Measurements from ENCODE around the gene DPF3. TPM values are rescaled to one million over a fixed set of nuclear protein-coding genes. Genes with fewer than 3 reads are reported as not detected.

Gene DPF3
- total RNA-seq, 3 donors from 2014 or later (not counting 1 experiment from before 2014, with no cell fraction given): 1.4 to 1.8 (median 1.4) TPM

- Mint-ChIP-seq H3K4me3 (no peak overlapping the region), H3K4me1 (peaks cover 21 to 22% of the 10 kb centered on the region in 2 donors), H3K27me3 (ENCODE audit: low read depth in 2 of 2) (peaks cover 24 to 44% of the 10 kb centered on the region in 2 donors), H3K9me3 (no peaks in the 10 kb centered on the region), H3K27ac (no peak overlapping the region), H3K36me3 (no peaks in the 10 kb centered on the region)
- H3K4me3 ChIP-seq (ENCODE audit: low read length): no peak overlapping the region
- intact Hi-C loops (cut with micrococcal nuclease): no loop called here
- H3K36me3 ChIP-seq (ENCODE audit: control insufficient read depth, insufficient read depth, low read length): no peaks in the 10 kb centered on the region
- WGBS (ENCODE audit: insufficient coverage): 75% methylated on average over 5 of the region's 5 CpGs
- H3K9me3 ChIP-seq (ENCODE audit: control insufficient read depth, insufficient read depth, low read length): no peaks in the 10 kb centered on the region
- TF ChIP-seq CTCF (IDR thresholded peaks at IDR 0.05): no peak
- ATAC-seq (no peak), DNase-seq (no peak)
- H3K27me3 ChIP-seq (ENCODE audit: control insufficient read depth, insufficient read depth, low read length): peaks cover 16% of the 10 kb centered on the region
- no peak overlapping the region for H3K27ac ChIP-seq (ENCODE audit: low read length)
- H3K4me1 ChIP-seq (ENCODE audit: control insufficient read depth, insufficient read depth, low read length): peaks cover 22% of the 10 kb centered on the region
Observed at GRCh38 chr14:72889366-72889765, 4.5 kb downstream of the DPF3 start.

GRCh38 chr14:72888636-72889201, 5.2 kb downstream of the DPF3 start:
- ATAC-seq (no peak), DNase-seq (no peak)
- intact Hi-C loops (cut with micrococcal nuclease): no loop called here
- peaks cover 18 to 38% of the 10 kb centered on the region in 2 donors for H3K27me3 Mint-ChIP-seq (ENCODE audit: low read depth in 2 of 2)
- no peaks in the 10 kb centered on the region for H3K36me3 ChIP-seq (ENCODE audit: control insufficient read depth, insufficient read depth, low read length)
- H3K27ac ChIP-seq (ENCODE audit: low read length): no peak overlapping the region
- TF ChIP-seq CTCF (IDR thresholded peaks at IDR 0.05): no peak
- H3K4me3 Mint-ChIP-seq: no peak overlapping the region
- H3K9me3 Mint-ChIP-seq: no peaks in the 10 kb centered on the region
- H3K27ac Mint-ChIP-seq: no peak overlapping the region
- no peak overlapping the region for H3K4me3 ChIP-seq (ENCODE audit: low read length)
- 92% methylated on average over 1 of the region's 2 CpGs for WGBS (ENCODE audit: insufficient coverage)
- peaks cover 15% of the 10 kb centered on the region for H3K27me3 ChIP-seq (ENCODE audit: control insufficient read depth, insufficient read depth, low read length)
- no peaks in the 10 kb centered on the region for H3K9me3 ChIP-seq (ENCODE audit: control insufficient read depth, insufficient read depth, low read length)
- H3K36me3 Mint-ChIP-seq: no peaks in the 10 kb centered on the region
- H3K4me1 ChIP-seq (ENCODE audit: control insufficient read depth, insufficient read depth, low read length): peaks cover 26% of the 10 kb centered on the region
- peaks cover 20 to 21% of the 10 kb centered on the region in 2 donors for H3K4me1 Mint-ChIP-seq

GRCh38 chr14:72888192-72888591, 5.7 kb downstream of the DPF3 start:
- no peak overlapping the region for H3K4me3 ChIP-seq (ENCODE audit: low read length)
- intact Hi-C loops (cut with micrococcal nuclease): no loop called here
- H3K27me3 ChIP-seq (ENCODE audit: control insufficient read depth, insufficient read depth, low read length): peaks cover 15% of the 10 kb centered on the region

More at GRCh38 chr14:72888192-72888591, 5.7 kb downstream of the DPF3 start:
- Histone ChIP-seq H3K9me3 (ENCODE audit: control insufficient read depth, insufficient read depth, low read length) (no peaks in the 10 kb centered on the region), H3K36me3 (ENCODE audit: control insufficient read depth, insufficient read depth, low read length) (no peaks in the 10 kb centered on the region), H3K27ac (ENCODE audit: low read length) (no peak overlapping the region), H3K4me1 (ENCODE audit: control insufficient read depth, insufficient read depth, low read length) (peaks cover 31% of the 10 kb centered on the region)
- H3K4me1 Mint-ChIP-seq: peaks cover 24 to 25% of the 10 kb centered on the region in 2 donors
- no peak overlapping the region for H3K4me3 Mint-ChIP-seq
- no peak overlapping the region for H3K27ac Mint-ChIP-seq
- DNase-seq (no peak), ATAC-seq (no peak)
- peaks cover 17 to 37% of the 10 kb centered on the region in 2 donors for H3K27me3 Mint-ChIP-seq (ENCODE audit: low read depth in 2 of 2)
- H3K9me3 Mint-ChIP-seq: no peaks in the 10 kb centered on the region
- H3K36me3 Mint-ChIP-seq: no peaks in the 10 kb centered on the region
- TF ChIP-seq CTCF (IDR thresholded peaks at IDR 0.05): no peak
- 82% methylated on average over 2 of the region's 2 CpGs for WGBS (ENCODE audit: insufficient coverage)
